Kidney tubule cell (primary cell): ENCODE results near the gene ADAM12.

Source experiments
- DNase-seq: peaks from one replicate; pipeline ENCODE4 v3.0.0-alpha.2; 2018; ENCODE audit warnings: low spot score

The ADAM12 gene

GRCh38 chr10:126235091-126235978 is 152.9 kb downstream of the ADAM12 start:
- DNase-seq: peak; percentile 55

- DNase-seq: no peak
These were observed 153.6 kb downstream of the ADAM12 start for GRCh38 chr10:126234630-126235029.

GRCh38 chr10:126233182-126234148 is 154.8 kb downstream of the ADAM12 start:
- DNase-seq: no peak

- no peak for DNase-seq
These were observed 157.7 kb downstream of the ADAM12 start for GRCh38 chr10:126230587-126230986.

GRCh38 chr10:126229686-126230085 is 158.6 kb downstream of the ADAM12 start:
- DNase-seq: no peak

GRCh38 chr10:126227762-126228134 is 160.5 kb downstream of the ADAM12 start:
- DNase-seq: peak; percentile 58

- DNase-seq: no peak
These were observed 161.1 kb downstream of the ADAM12 start for GRCh38 chr10:126226988-126227761.

- no peak for DNase-seq
These were observed 162.1 kb downstream of the ADAM12 start for GRCh38 chr10:126226205-126226604.

GRCh38 chr10:126225672-126226008 is 162.6 kb downstream of the ADAM12 start:
- DNase-seq: peak; percentile 9

- DNase-seq: peak; percentile 33
These were observed 163.2 kb downstream of the ADAM12 start for GRCh38 chr10:126224967-126225671.

- peak; percentile 51 for DNase-seq
These were observed 164.7 kb downstream of the ADAM12 start for GRCh38 chr10:126223512-126224067.

- DNase-seq: no peak
These were observed 165.4 kb downstream of the ADAM12 start for GRCh38 chr10:126222736-126223511.

- DNase-seq: no peak
These were observed 166.4 kb downstream of the ADAM12 start for GRCh38 chr10:126221874-126222273.

- DNase-seq: no peak
These were observed 169.3 kb downstream of the ADAM12 start for GRCh38 chr10:126218778-126219649.

- DNase-seq: no peak
These were observed 170.1 kb downstream of the ADAM12 start for GRCh38 chr10:126218174-126218573.

- DNase-seq: no peak
These were observed 171.7 kb downstream of the ADAM12 start for GRCh38 chr10:126216632-126216961.

- DNase-seq: no peak
These were observed 172.3 kb downstream of the ADAM12 start for GRCh38 chr10:126215746-126216631.

- DNase-seq: no peak
These were observed 173.6 kb downstream of the ADAM12 start for GRCh38 chr10:126214679-126215078.
